ENCODE results near the gene ATRX.

Gene ATRX

GRCh38 chrX:77484045-77484444 lies 302.0 kb downstream of the ATRX start:
- no peak for DNase-seq

GRCh38 chrX:77455437-77455836 lies 330.6 kb downstream of the ATRX start:
- DNase-seq, result no peak

Data from NCI-H146 (cell line).